C4-2B (cell line): ENCODE results near the gene HMGB1.

ENCODE experiments used
- CTCF ChIP-seq: fragments of 450-650 bp; conservative IDR thresholded peaks from 2 replicates; pipeline ENCODE4 v1.5.1; 2017; ENCODE audit warnings: mild to moderate bottlenecking
- ZFX ChIP-seq: fragments of 450-650 bp; IDR thresholded peaks from 2 replicates; pipeline ENCODE4 v1.6.1; 2017

- TF ChIP-seq ZFX (no peak), CTCF (no peak)
Observed at GRCh38 chr13:30412346-30412745, 53.4 kb downstream of the HMGB1 start.
